Breast epithelium (tissue), 4 donors: ENCODE results near the gene WFIKKN1. TPM values are rescaled to one million over a fixed set of nuclear protein-coding genes. Genes with fewer than 3 reads are reported as not detected.

ENCODE experiments used
- DNase-seq, 2 donors: peaks; one replicate each; pipeline ENCODE4 v3.0.0-alpha.2; 2019; ENCODE audit warnings: low spot score in 2 of 2
- H3K27ac ChIP-seq, 2 donors: fragments of 200-600 bp; sonication (generic) in 1 of 2; one replicate each; pipeline ENCODE4 v1.5.1; 2016 to 2019; ENCODE audit warnings: mild to moderate bottlenecking in 1 of 2
- H3K27me3 ChIP-seq, 2 donors: fragments of 200-600 bp; sonication (generic) in 1 of 2; one replicate each; pipeline versions ENCODE4 v1.5.1 to v1.6.0; 2017 to 2019; ENCODE audit warnings: control low read depth in 1 of 2, mild to moderate bottlenecking in 1 of 2
- H3K36me3 ChIP-seq: fragments of 200-600 bp; one replicate; pipeline ENCODE4 v1.5.1; 2019
- H3K4me1 ChIP-seq, 2 donors: fragments of 200-600 bp; sonication (generic); one replicate each; pipeline ENCODE4 v1.5.1; 2016 to 2019; ENCODE audit warnings: control low read depth in 1 of 2
- H3K4me3 ChIP-seq, 3 donors: fragments of 200-600 bp; sonication (generic); 1 replicate in 2 of 3; 2 replicates in 1 of 3; pipeline ENCODE4 v1.5.1; 2016 to 2019; ENCODE audit warnings: mild to moderate bottlenecking in 3 of 3, moderate library complexity in 2 of 3
- H3K9me3 ChIP-seq, 2 donors: fragments of 200-600 bp; sonication (generic) in 1 of 2; one replicate each; pipeline ENCODE4 v1.5.1; 2016 to 2019; ENCODE audit warnings: control low read depth in 1 of 2
- CTCF ChIP-seq, 3 donors: fragments of 450-650 bp; IDR thresholded peaks; one replicate each; pipeline ENCODE4 v1.5.1; 2016 to 2017; ENCODE audit warnings: antibody characterized with exemption in 3 of 3, mild to moderate bottlenecking in 3 of 3, moderate library complexity in 3 of 3
- POLR2A ChIP-seq: fragments of 450-650 bp; IDR thresholded peaks from one replicate; pipeline ENCODE4 v1.6.1; 2016; ENCODE audit warnings: antibody characterized with exemption, mild to moderate bottlenecking, moderate library complexity
- POLR2AphosphoS5 ChIP-seq, 3 donors: sonication (generic); formaldehyde crosslinking; IDR thresholded peaks; one replicate each; pipeline ENCODE4 v1.6.1; 2017; ENCODE audit warnings: antibody characterized with exemption in 3 of 3
- intact Hi-C: fragments of 100-400 bp; cut with DNase I; formaldehyde crosslinking; loops from one replicate; pipeline ENCODE4 v1.15.1; 2023; ENCODE audit warnings: low total_unique reads
- total RNA-seq, 3 donors: library from RNA; depleted of rRNA; stranded (reverse); fragments of >200 nt; gene quantifications; one replicate each; pipeline ENCODE4 v1.1.0, GENCODE V29; 2016

The WFIKKN1 gene
- total RNA-seq, 3 donors from 2014 or later, result 0.66 to 0.73 TPM; not detected in 1

GRCh38 chr16:589658-590187 is 41.1 kb upstream of the WFIKKN1 start, which contains the start of gene RAB40C:
TSS of gene RAB40C (plus strand) at chr16:590066. CDS start at chr16:590292, 226 bp downstream.
- Histone ChIP-seq H3K36me3 (no peaks in the 10 kb centered on the region), H3K4me1 (peaks cover 9 to 37% of the 10 kb centered on the region in 2 donors), H3K9me3 (no peaks in the 10 kb centered on the region), H3K27me3 (no peaks in the 10 kb centered on the region), H3K27ac (peak within 1 kb of the TSS; percentile 97), H3K4me3 (peak within 1 kb of the TSS; percentile 69 to 83 (median 82))
- intact Hi-C loops, result no loop called here
- TF ChIP-seq POLR2A (no peak), CTCF (IDR thresholded peaks at IDR 0.05) (peak in 1 of 3 donors; percentile 21), POLR2AphosphoS5 (IDR thresholded peaks at IDR 0.05) (peak; percentile 15 to 89 (median 81))
- peak; percentile 99 to 100 for DNase-seq

GRCh38 chr16:590188-590814 is 40.5 kb upstream of the WFIKKN1 start:
- H3K36me3 ChIP-seq, result no peaks in the 10 kb centered on the region
- peak in 1 of 2 donors; percentile 48 for DNase-seq
- H3K27ac ChIP-seq, result peak overlapping the region; percentile 80 to 97
- H3K9me3 ChIP-seq, result no peaks in the 10 kb centered on the region
- H3K4me1 ChIP-seq, result peaks cover 9 to 37% of the 10 kb centered on the region in 2 donors
- no peaks in the 10 kb centered on the region for H3K27me3 ChIP-seq
- intact Hi-C loops, result no loop called here
- TF ChIP-seq CTCF (IDR thresholded peaks at IDR 0.05) (no peak), POLR2AphosphoS5 (IDR thresholded peaks at IDR 0.05) (peak in 1 of 3 donors; percentile 39), POLR2A (no peak)
- H3K4me3 ChIP-seq, result peak overlapping the region; percentile 59 to 83 (median 69)

GRCh38 chr16:590815-591200 is 40.0 kb upstream of the WFIKKN1 start:
- H3K27ac ChIP-seq, result peak overlapping the region; percentile 80 to 97
- H3K36me3 ChIP-seq, result no peaks in the 10 kb centered on the region
- TF ChIP-seq POLR2A (no peak), CTCF (IDR thresholded peaks at IDR 0.05) (no peak), POLR2AphosphoS5 (IDR thresholded peaks at IDR 0.05) (no peak)
- no peak for DNase-seq
- no peaks in the 10 kb centered on the region for H3K27me3 ChIP-seq
- H3K4me3 ChIP-seq, result peak overlapping the region; percentile 59 to 83 (median 69)
- H3K9me3 ChIP-seq, result no peaks in the 10 kb centered on the region
- peaks cover 9 to 37% of the 10 kb centered on the region in 2 donors for H3K4me1 ChIP-seq
- intact Hi-C loops, result no loop called here

GRCh38 chr16:591231-591630 is 39.6 kb upstream of the WFIKKN1 start:
- H3K27ac ChIP-seq, result peak overlapping the region; percentile 80 to 97
- no peak for DNase-seq
- no peaks in the 10 kb centered on the region for H3K9me3 ChIP-seq
- H3K27me3 ChIP-seq, result no peaks in the 10 kb centered on the region
- H3K36me3 ChIP-seq, result no peaks in the 10 kb centered on the region
- H3K4me3 ChIP-seq, result peak overlapping the region in 2 of 3 donors; percentile 69 to 83
- no peak for TF ChIP-seq CTCF (IDR thresholded peaks at IDR 0.05)
- no peak for TF ChIP-seq POLR2A
- no peak for TF ChIP-seq POLR2AphosphoS5 (IDR thresholded peaks at IDR 0.05)
- intact Hi-C loops, result no loop called here
- H3K4me1 ChIP-seq, result peaks cover 9 to 37% of the 10 kb centered on the region in 2 donors

GRCh38 chr16:591892-592517 is 38.8 kb upstream of the WFIKKN1 start:
- Histone ChIP-seq H3K9me3 (no peaks in the 10 kb centered on the region), H3K36me3 (no peaks in the 10 kb centered on the region), H3K27me3 (no peaks in the 10 kb centered on the region), H3K27ac (peak overlapping the region; percentile 81 to 89), H3K4me1 (peaks cover 9 to 37% of the 10 kb centered on the region in 2 donors), H3K4me3 (peak overlapping the region in 2 of 3 donors; percentile 53 to 69)
- intact Hi-C loops, result no loop called here
- TF ChIP-seq CTCF (IDR thresholded peaks at IDR 0.05) (no peak), POLR2A (no peak), POLR2AphosphoS5 (IDR thresholded peaks at IDR 0.05) (no peak)
- DNase-seq, result no peak
